ENCODE results near the gene RUNX1. TPM values are rescaled to one million over a fixed set of nuclear protein-coding genes. Genes with fewer than 3 reads are reported as not detected.

RUNX1 gene
- total RNA-seq, 1 donor from 2014 or later = 0.51 TPM

DNA sequence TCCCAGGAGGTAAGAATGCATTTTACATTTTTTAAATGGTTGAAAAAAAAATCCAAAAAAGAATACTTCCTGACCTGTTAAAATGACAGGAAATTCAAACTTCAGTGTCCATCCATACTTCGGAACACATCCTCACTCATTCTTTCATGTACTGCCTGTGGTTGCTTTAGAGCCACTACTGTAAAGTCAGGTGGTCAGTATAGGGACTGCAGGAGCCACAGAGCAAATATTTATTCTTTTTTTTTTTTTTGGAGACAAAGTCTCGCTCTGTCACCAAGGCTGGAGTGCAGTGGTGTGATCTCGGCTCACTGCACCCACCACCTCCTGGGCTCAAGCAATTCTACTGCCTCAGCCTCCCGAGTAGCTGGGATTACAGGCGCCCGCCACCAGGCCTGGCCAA lies 255.6 kb downstream of the RUNX1 start:
- DNase-seq (ENCODE audit: low read depth in 2 of 2) = no peak

GRCh38 chr21:34792504-34793089 lies 256.5 kb downstream of the RUNX1 start:
- no peak for DNase-seq (ENCODE audit: low read depth in 2 of 2)

DNA sequence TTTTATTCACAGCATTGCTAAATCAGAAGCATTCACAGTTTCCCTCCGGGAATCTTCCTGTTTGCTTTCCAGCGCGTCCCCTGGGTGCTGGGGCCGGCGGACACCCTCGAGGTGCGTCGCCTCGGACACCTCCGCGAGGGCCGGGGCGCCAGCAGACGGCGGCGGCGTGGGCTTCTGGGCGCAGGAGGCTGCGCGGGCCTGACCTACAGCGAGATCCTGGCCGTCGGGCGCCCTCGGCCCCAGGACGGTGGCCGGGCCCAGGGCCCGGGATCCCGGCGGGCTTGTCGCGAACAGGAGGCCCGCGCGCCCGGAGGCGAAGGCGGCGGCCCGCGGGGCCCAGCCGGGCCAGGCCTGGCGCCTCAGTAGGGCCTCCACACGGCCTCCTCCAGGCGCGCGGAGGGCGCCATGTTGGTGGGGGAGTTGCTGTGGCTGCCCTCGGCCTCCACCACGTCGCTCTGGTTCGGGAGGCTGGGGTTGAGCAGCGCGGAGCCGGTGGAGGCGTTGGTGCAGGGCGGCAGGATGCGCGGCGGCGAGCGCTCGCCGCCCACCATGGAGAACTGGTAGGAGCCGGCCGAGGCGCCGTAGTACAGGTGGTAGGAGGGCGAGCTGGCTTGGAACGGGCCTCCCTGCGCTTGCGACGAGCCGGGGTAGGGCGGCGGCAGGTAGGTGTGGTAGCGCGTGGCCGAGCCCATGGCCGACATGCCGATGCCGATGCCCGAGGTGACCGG lies 257.2 kb downstream of the RUNX1 start:
- DNase-seq (ENCODE audit: low read depth in 2 of 2) = no peak

GRCh38 chr21:34790834-34791233 lies 258.3 kb downstream of the RUNX1 start:
- peak in 1 of 2 donors; percentile 17 for DNase-seq (ENCODE audit: low read depth in 2 of 2)

- no peak for DNase-seq (ENCODE audit: low read depth in 2 of 2)
These were observed 258.8 kb downstream of the RUNX1 start for GRCh38 chr21:34790341-34790740.

- DNase-seq (ENCODE audit: low read depth in 2 of 2) = no peak
These were observed 260.2 kb downstream of the RUNX1 start for GRCh38 chr21:34788879-34789278.

GRCh38 chr21:34783815-34784214 lies 265.3 kb downstream of the RUNX1 start:
- DNase-seq (ENCODE audit: low read depth in 2 of 2) = no peak

DNA sequence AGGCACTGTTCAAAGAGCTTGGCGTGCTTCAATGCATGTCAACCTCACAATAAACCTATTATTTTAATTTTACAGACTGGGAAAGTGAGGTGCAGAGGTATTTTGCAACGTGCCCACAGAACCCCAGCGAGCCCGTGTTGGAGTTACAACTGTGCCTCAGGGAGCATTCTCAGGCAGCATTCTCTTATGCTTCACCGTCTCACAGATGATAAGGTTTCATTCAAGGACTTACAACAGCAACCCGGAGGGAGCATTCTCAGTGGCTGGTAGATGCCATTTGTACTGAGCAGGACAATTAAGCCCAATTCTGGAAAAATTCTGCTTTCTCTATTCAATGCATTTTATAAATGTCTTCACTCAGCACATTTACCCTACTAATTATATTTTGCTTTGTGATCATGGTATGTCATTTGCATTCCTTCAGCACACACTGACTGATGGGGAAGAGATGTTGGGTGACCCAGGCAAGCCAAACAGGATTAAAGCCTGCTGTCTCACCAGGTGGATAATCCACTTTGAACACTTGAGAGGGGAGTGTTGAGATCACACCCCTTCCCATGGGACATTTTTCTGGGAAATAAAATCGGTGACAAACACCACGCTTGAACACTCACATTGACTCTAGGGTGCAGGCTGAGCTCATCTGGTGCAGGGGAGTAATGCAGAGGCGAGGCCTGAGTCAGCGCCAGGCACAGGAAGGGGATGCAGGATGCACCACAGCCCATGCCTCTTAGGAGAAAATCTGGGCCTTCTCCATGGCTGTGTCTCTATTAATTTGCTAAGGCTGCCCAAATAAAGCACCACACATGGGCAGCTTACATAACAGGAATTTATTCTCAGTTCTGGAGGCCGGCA lies 266.4 kb downstream of the RUNX1 start:
- DNase-seq (ENCODE audit: low read depth in 2 of 2) = no peak

DNA sequence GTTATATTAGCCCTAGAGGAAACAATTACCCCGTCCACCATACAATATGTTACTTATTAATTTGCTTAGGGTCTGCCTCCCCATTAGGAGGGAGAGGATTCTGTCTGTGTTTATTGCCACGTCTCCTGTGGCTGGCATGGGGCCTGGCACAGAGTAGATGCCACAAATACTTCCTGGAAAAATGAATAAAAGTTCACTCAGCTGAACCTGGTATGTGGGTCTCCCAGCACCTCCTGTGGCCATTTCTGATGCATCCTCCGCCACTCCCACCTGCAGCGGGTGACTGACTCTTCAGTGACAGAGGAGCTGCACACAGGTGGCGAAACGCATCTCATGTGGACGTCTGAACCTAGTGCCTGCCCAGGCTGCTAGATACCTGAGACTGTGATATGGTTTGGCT lies 267.6 kb downstream of the RUNX1 start:
- DNase-seq (ENCODE audit: low read depth in 2 of 2) = no peak

GRCh38 chr21:34779860-34780259 lies 269.2 kb downstream of the RUNX1 start:
- DNase-seq (ENCODE audit: low read depth in 2 of 2) = no peak

DNA sequence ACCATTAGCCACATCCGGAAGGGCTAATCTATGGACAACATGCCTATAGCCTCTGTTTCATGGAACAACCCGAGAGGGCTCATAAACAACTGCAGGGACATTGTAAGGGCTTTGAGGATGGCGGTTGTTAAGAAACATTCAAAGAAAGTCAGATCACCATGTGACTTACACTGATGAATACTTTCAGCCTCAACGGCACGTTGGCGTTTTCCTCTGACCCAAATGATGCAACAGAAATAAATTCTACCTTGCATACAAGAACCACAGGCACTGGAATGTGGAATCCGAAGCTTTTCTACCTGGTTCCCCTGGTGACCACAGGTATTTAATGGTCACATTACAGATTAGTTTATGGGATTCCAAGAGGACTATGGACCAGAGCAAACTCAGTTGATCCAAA lies 273.3 kb downstream of the RUNX1 start:
- no peak for DNase-seq (ENCODE audit: low read depth in 2 of 2)

- no peak for DNase-seq (ENCODE audit: low read depth in 2 of 2)
These were observed 274.4 kb downstream of the RUNX1 start for GRCh38 chr21:34774750-34775149.

DNA sequence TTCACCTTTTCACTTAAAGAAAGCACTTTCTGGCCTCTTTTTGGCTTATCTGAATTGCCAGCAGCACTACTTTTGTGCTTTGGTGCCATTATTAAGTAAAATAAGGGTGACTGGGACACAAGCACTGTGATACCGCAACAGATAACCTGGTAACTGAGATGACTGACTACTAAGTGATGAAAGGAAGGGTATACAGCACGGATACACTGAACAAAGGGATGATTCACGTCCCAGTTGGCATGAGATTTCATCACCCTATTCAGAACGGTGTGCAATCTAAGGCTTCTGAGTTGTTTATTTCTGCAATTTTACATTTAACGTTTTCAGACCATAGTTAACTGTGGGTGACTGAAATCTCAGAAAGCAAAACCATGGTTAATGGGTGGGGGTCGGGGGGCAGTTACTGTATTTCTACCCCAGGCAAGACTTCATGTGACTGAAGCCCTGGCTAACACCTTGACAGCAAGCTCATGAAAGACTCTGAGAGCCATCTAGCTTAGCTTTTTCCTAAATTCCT lies 277.5 kb downstream of the RUNX1 start:
- DNase-seq (ENCODE audit: low read depth in 2 of 2) = peak; percentile 7 to 81

- DNase-seq (ENCODE audit: low read depth in 2 of 2) = no peak
These were observed 278.5 kb downstream of the RUNX1 start for GRCh38 chr21:34770576-34770975.

- no peak for DNase-seq (ENCODE audit: low read depth in 2 of 2)
These were observed 280.8 kb downstream of the RUNX1 start for GRCh38 chr21:34768326-34768725.

DNA sequence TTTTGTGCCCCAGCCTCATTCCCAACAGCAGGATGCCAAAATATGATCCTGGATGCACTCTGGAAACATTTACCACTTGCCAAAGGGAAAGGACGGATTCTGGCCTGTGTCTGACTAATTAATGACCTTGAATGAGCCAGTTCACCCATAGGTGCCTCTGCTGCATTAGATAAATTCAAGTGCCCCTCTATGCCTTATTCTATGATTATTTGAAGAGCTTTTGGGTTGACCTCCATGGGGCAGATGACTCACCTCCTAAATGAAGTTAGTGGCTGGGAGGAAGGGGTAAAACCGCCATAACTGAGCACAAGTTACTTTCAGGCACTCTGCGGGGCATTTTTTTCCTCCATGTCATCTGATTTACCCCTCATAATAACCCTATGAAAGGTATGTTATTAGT lies 282.2 kb downstream of the RUNX1 start:
- DNase-seq (ENCODE audit: low read depth in 2 of 2) = no peak

- DNase-seq (ENCODE audit: low read depth in 2 of 2) = no peak
These were observed 283.5 kb downstream of the RUNX1 start for GRCh38 chr21:34765619-34766018.

DNA sequence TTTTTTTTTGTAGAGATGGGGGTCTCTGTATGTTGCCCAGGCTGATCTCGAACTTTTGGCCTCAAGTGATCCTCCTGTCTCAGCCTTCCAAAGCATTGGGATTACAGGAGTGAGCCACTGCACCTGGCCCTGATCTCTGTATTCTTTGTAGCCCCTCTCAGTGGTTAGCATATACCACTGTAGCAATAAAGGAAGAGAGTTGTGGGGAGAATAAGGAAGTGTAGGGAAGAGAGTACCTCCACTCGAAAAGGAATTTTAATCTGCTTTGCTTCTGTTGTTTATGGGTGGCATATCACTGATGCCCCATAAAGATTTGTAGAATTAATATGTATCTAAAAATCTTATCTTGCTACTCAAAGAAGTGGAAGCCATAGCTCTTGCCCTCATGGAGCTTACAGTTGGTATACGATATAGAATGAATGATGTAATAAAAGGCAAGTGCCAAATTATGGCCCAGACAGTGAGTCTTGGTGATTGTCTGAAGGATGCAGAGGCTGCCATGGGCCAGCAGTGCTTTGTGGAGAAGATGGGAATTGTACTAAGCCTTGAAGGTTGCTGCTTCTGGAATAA lies 284.3 kb downstream of the RUNX1 start:
- DNase-seq (ENCODE audit: low read depth in 2 of 2) = no peak

GRCh38 chr21:34762786-34763185 lies 286.3 kb downstream of the RUNX1 start:
- DNase-seq (ENCODE audit: low read depth in 2 of 2) = no peak

GRCh38 chr21:34761758-34762330 lies 287.3 kb downstream of the RUNX1 start:
- DNase-seq (ENCODE audit: low read depth in 2 of 2) = no peak

Measured in dermis microvascular lymphatic vessel endothelial cell (primary cell).